ENCODE measurements around the gene TRIML1.

The TRIML1 gene

DNA sequence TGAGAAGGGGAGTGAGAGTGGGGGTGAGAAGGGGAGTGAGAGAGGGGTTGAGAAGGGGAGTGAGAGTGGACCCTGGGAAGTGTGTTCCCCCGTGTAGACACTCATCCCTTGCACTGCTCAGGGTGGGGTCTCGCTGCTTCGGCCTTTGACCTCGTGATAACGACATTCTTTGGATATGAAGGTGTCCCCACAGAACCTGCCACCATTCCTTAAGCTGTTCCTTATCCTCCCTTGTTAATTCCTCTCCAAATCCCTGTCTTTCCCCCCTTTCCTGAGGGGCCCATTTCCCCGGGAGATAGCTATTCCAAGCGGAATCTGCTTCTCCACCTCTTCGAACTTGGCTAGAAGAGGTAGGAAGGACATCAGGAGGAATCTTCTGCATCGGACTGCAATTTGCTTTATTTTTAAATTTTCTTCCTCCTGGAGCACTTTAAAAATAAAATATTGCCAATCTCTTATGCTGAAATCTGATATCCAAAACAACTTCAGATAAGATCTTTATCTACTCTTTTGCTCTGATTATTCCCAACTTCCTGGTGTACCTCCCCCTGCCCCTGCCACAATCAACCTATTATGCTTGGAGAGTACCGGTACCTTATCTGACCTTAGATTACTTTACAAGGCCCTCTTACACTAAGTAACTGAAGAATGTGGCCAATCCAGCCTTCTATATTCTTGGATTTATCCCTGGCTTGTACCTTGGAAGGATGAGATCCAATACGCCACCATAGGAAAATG lies 15.6 kb downstream of the TRIML1 start:
- DNase-seq = no peak

GRCh38 chr4:188158336-188158735 lies 19.1 kb downstream of the TRIML1 start:
- no peak for DNase-seq

GRCh38 chr4:188159513-188160226 lies 20.4 kb downstream of the TRIML1 start:
- DNase-seq = peak; percentile 52

DNA sequence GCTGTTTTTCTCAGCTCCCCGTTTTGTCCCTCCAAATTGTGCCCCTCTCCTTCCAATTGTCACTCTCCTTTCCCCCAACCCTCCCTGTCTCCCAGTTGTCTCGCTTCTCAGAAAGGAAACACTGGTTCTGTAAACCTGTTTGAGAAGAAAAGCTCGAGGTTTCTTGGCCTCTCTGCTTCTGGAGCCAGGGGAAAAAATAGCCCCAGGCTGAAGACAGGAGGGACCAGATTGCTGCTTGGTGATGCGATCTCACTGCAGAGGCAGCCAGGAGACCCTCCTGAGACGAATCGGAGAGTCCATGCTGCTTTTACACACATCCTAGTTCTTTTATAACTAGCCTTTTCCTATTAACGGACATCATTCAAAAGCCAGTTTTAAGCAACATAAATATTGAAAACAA lies 21.2 kb downstream of the TRIML1 start:
- DNase-seq = no peak

DNA sequence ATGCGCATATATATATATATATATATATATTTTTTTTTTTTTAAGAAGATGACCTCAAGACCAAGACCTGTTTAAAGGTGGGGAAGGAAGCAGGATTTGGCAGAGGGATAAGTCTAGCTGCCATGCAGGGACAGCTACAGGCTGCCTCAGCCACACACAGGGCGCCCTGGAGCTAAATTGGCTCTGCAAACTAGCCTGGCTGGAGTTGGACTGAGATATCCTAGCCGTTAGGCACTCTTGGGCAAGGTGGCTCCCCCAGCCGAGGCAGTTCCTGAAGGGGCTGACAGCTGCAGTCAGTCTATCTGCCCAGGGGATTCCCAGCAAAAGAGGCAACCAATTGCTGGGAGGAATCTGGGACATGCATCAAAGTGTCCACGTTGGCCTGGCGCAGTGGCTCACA lies 21.9 kb downstream of the TRIML1 start:
- no peak for DNase-seq

GRCh38 chr4:188162698-188163097 lies 23.5 kb downstream of the TRIML1 start:
- DNase-seq = no peak

DNA sequence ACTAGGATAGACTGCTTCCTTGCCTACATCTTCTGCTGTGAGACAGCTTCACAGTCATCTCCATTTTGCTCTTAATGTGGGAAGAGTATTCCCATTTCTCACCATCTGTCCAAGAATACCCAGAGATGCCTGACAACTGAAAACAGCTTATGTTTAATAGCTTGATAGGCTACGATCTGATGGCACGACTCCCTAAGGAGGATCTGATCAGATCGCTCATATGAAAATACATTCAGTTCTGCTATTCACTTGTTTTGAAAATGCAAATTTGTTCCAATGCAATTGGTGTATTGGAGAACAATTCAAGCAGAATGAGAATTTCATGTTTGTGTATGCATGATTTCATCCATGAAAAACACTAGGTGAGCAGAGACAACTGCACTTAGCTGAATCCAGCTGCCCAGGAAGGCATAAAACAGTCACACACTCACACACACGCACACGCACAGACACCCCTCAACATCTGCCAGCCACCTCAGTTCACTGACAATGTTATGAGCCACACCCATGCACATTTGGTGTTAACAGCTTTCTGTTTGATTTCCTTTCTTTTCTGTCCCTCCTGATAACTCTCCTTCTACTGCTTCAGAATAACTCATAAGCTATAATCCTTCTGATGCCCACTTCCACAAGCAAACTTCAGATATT lies 29.6 kb downstream of the TRIML1 start:
- DNase-seq = no peak

- no peak for DNase-seq
Measured at GRCh38 chr4:188171551-188171950, 32.3 kb downstream of the TRIML1 start.

DNA sequence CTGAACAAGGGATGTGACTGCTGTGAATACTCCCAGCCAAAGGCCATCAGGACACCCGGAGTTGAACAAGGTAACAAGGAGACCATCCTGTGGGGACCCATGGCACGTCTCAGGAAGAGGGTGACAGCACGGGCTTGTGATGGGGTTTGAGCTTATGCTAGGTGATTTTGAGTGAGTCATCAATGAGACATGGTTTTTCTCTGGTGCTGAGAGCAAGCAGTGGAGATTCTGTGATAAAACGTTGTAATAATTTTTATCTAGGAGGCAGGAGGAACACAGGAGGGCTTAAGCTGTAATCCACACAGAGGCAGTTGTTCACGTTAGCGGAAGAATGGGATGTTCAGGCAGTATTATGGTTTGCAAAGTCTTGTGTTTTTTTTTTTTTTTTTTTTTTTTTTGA lies 36.0 kb downstream of the TRIML1 start:
- no peak for DNase-seq

GRCh38 chr4:188177997-188178675 lies 38.9 kb downstream of the TRIML1 start:
- DNase-seq = no peak

DNA sequence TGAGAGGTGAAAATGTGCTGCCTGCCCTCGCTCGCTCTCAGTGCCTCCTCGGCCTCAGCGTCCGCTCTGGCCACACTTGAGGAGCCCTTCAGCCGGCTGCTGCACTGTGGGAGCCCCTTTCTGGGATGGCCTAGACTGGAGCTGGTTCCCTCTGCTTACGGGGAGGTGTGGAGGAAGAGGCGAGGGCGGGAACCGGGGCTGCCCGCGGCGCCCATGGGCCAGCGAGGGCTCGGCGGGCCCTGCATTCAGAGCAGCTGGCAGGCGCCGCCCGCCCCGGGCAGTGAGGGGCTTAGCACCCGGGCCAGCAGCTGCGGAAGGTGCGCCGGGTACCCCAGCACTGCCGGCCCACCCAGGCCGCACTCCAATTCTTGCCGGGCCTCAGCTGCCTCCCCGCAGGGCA lies 39.6 kb downstream of the TRIML1 start:
- DNase-seq = no peak

- DNase-seq = no peak
Measured at GRCh38 chr4:188187106-188187505, 47.9 kb downstream of the TRIML1 start.

DNA sequence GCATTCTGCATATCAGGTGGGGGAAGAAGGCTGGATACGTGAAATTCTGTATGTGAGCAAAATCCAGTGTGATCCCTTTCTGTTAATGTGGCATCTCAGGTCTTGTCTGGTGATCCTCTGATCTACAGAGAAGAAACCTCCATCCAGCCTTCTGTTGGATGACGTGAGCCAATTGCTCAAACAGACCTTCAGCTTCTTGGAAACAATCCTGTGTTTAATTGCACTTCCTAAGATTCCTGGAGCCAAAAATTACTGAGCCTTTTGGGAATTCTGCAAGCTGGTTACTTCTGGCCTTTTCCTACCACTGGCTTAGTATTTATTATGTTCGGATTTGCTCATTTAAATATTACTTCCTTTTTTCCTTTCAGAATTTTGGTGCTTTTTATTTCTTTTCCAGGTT lies 51.2 kb downstream of the TRIML1 start:
- no peak for DNase-seq

DNA sequence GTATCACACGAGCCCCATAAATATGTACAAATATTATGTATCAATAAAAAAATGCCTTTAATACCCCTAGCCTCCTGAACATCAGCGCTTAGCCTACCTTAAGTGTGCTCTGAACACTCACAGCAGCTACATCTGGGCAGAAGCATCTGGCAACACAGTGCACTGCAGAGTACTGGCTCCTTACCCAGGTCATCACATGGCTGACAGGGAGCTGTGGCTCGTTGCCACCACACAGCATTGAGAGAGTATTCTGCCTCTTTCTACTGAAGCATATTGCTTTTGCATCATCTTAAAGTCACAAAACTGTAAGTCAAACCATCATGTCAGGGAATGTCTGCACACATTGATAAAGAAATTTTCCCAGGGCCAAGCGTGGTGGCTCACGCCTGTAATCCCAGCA lies 55.2 kb downstream of the TRIML1 start:
- DNase-seq = no peak

DNA sequence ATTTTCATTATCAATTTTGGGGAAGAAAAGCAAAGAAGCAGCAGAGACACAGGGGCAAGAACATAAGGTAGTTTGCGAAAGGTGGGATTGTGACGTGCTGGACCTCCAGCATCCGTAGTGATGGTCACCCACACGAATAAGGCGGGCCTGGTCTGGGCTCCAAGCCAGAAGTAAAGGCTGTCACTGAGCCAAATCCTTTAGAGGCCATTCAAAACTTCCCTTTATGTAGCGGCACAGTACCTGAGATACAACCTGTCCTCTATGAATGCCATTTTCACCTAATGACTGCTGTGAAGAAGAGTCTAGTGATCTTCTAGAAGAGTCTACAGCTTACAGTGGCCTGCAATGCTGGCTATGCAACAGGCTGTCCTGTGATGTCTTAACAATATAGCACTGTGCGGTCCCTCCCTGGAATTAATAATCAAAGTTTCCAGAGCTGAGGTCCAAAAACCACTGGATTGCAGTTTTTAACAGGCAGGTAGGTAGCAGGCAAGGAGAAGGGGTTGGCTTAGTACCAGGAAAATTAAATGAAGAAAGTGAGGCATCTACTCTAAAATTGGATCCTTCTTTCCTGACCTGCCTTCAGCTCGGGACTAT lies 56.2 kb downstream of the TRIML1 start:
- DNase-seq = no peak

DNA sequence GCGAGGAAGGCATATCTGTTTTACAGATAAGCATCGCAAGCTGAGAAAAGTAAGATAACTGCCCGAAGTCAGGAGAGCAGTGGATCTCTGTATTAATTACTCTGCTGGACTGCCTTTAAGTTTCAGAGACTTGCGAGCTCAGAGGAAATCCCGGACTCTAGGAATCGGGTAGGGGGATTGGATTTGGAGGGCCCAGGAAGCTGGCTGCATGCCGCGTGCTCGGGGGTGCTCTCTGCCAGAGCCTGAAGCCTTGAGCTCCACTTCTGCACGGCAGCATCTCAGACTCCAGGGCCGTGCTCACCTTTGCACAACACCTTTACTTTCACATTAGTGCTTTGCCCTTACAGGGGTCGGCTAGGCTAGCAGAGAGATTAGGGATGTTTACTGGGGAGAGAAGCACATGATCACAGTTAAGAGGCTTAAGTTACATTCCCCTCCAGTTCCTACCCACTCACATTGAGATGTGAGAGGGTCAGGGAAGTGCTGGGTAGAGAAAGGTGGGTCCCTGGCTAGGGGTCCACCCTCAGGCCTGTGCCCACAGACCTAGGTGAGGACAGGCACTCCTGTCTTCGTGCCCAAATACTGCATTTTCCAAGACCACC lies 57.0 kb downstream of the TRIML1 start:
- DNase-seq = no peak
